ENCODE results near the gene HOXC4. TPM values are rescaled to one million over a fixed set of nuclear protein-coding genes. Genes with fewer than 3 reads are reported as not detected.

HOXC4 gene
- total and polyA plus RNA-seq, 10 of the 15 experiments (the other 5 are each of a cell fraction or from before 2014, with no cell fraction given): 1.0 to 11.4 (median 4.2) TPM

GRCh38 chr12:54034785-54035310 is 18.8 kb upstream of the HOXC4 start:
- TF ChIP-seq ATF2 (IDR thresholded peaks at IDR 0.05; ENCODE audit: low read length): no peak
- TF ChIP-seq SIX5 (IDR thresholded peaks at IDR 0.05; ENCODE audit: low read depth, low read length, severe bottlenecking): no peak
- no peak for TF ChIP-seq CREB1 (IDR thresholded peaks at IDR 0.05; ENCODE audit: low read depth)
- TF ChIP-seq PBX3 (IDR thresholded peaks at IDR 0.05; ENCODE audit: insufficient replicate concordance, low read depth, low read length): no peak
- TF ChIP-seq CBX3 (IDR thresholded peaks at IDR 0.05; ENCODE audit: borderline replicate concordance, low read depth): no peak
- no peak for TF ChIP-seq WRNIP1 (IDR thresholded peaks at IDR 0.05; ENCODE audit: borderline replicate concordance, low read depth, low read length)
- no peak for TF ChIP-seq POU2F2 (IDR thresholded peaks at IDR 0.05; ENCODE audit: borderline replicate concordance, low read depth, low read length)
- TF ChIP-seq ELK1 (IDR thresholded peaks at IDR 0.05; ENCODE audit: low read depth, low read length): no peak
- no peak for TF ChIP-seq IKZF2 (IDR thresholded peaks at IDR 0.05)
- no peak for TF ChIP-seq ZNF24 (IDR thresholded peaks at IDR 0.05)
- no peak for TF ChIP-seq NFIC (IDR thresholded peaks at IDR 0.05; ENCODE audit: low read depth, low read length)
- TF ChIP-seq E2F4 (IDR thresholded peaks at IDR 0.05; ENCODE audit: low read depth, low read length): no peak
- TF ChIP-seq TCF12 (IDR thresholded peaks at IDR 0.05; ENCODE audit: low read depth, low read length): no peak
- TF ChIP-seq RELB (IDR thresholded peaks at IDR 0.05; ENCODE audit: low read depth): no peak
- TF ChIP-seq ZNF384 (IDR thresholded peaks at IDR 0.05; ENCODE audit: borderline replicate concordance, low read depth, low read length): no peak
- Histone ChIP-seq H4K20me1 (ENCODE audit: control insufficient read depth, insufficient read depth) (no peaks in the 10 kb centered on the region), H3K4me1 (ENCODE audit: control insufficient read depth, insufficient read depth, low read length) (peaks cover 9% of the 10 kb centered on the region; the same call in 1 of the 2 replicates), H2AFZ (ENCODE audit: control insufficient read depth, low read depth, low read length) (no peak overlapping the region), H3K9ac (ENCODE audit: control insufficient read depth, insufficient read depth, low read length) (no peak overlapping the region), H3K4me2 (ENCODE audit: control insufficient read depth, insufficient read depth) (no peak overlapping the region), H3K9me3 (replicated peaks; ENCODE audit: control insufficient read depth, insufficient read depth, low read length) (no peaks in the 10 kb centered on the region), H3K79me2 (ENCODE audit: control insufficient read depth, insufficient read depth, low read length) (no peaks in the 10 kb centered on the region), H3K27ac (ENCODE audit: control insufficient read depth, insufficient read depth) (no peak overlapping the region), H3K27me3 (replicated peaks in 1 of 2; ENCODE audit: control insufficient read depth in 2 of 2, insufficient read depth in 2 of 2, low read length in 1 of 2) (peaks cover 3 to 27% of the 10 kb centered on the region in 2 experiments), H3K4me3 (no peak overlapping the region), H3K36me3 (ENCODE audit: control insufficient read depth in 2 of 2, insufficient read depth in 2 of 2, low read length in 1 of 2) (no peaks in the 10 kb centered on the region)
- POLR2A ChIA-PET: interaction anchor here (1.0 to 1.5 kb wide), 2 partner anchors 17 to 18 kb away, joined by 3 read pairs; no protein-coding TSS in a partner anchor
- DNase-seq (ENCODE audit: low read depth, low spot score): no peak
- intact Hi-C loops (cut with micrococcal nuclease; ENCODE audit: unreplicated experiment): no loop called here
- SMC1A ChIA-PET (ENCODE audit: uncharacterized antibody, unreplicated experiment): interaction anchor here (0.6 to 5.5 kb wide), 6 partner anchors 12 to 166 kb away, joined by 3 to 126 read pairs (median 4); partner anchors contain the start of gene SMUG1
- CTCF ChIA-PET: interaction anchor here (1.0 to 7.9 kb wide), 8 partner anchors 9 to 180 kb away, joined by 3 to 86 read pairs (median 8); partner anchors contain the start of genes HOXC4, HOXC8 and SMUG1
- in situ Hi-C loops (cut with MboI): no loop called here
- BruUV-seq (replicated peaks): no TSS peak
- FAIRE-seq: no peak
- ATAC-seq: no peak
- WGBS (ENCODE audit: insufficient coverage, insufficient replicate concordance, low lambda C conversion rate, missing lambda C conversion rate): 37% methylated on average over 21 of the region's 22 CpGs
- RAD21 ChIA-PET (ENCODE audit: unreplicated experiment): interaction anchor here (0.9 to 12.6 kb wide), 5 partner anchors 9 to 167 kb away, joined by 3 to 222 read pairs (median 3); partner anchors contain the start of gene SMUG1

All from GM12878 (cell line).